ENCODE data around the gene TADA3. TPM values are rescaled to one million over a fixed set of nuclear protein-coding genes. Genes with fewer than 3 reads are reported as not detected.

TADA3 gene
- total RNA-seq, 1 donor from 2014 or later: 58.9 TPM

DNA sequence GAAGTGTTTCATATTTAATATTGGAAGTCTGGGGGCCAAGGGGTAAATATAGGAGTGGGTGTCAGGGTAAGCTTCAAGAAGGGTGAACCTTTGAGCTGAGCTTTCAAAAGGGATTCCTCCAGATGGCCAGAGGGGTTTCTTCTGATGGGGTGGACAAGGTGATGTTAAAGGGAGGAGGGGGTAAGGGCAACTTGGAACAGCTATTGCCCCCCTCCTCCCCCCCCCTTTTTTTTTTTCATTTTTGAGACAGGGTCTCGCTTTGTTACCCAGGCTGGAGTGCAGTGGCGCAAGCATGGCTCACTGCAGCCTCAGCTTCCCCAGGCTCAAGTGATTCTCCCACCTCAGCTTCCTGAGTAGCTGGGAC, 15.7 kb upstream of the TADA3 start:
- peaks cover 0 to 42% of the 10 kb centered on the region in 2 donors for H3K36me3 ChIP-seq
- no peak for DNase-seq (ENCODE audit: extremely low spot score in 2 of 2)
- H3K27me3 ChIP-seq: no peaks in the 10 kb centered on the region
- no peak overlapping the region for H3K4me3 ChIP-seq
- H3K9me3 ChIP-seq: no peaks in the 10 kb centered on the region
- no peak overlapping the region for H3K27ac ChIP-seq
- H3K4me1 ChIP-seq: peaks cover 19% of the 10 kb centered on the region
- TF ChIP-seq POLR2AphosphoS5 (IDR thresholded peaks at IDR 0.05; ENCODE audit: insufficient read depth in 1 of 2, low read depth in 1 of 2) (no peak), POLR2A (IDR thresholded peaks at IDR 0.05) (no peak)
- TF ChIP-seq, protein P1, sequence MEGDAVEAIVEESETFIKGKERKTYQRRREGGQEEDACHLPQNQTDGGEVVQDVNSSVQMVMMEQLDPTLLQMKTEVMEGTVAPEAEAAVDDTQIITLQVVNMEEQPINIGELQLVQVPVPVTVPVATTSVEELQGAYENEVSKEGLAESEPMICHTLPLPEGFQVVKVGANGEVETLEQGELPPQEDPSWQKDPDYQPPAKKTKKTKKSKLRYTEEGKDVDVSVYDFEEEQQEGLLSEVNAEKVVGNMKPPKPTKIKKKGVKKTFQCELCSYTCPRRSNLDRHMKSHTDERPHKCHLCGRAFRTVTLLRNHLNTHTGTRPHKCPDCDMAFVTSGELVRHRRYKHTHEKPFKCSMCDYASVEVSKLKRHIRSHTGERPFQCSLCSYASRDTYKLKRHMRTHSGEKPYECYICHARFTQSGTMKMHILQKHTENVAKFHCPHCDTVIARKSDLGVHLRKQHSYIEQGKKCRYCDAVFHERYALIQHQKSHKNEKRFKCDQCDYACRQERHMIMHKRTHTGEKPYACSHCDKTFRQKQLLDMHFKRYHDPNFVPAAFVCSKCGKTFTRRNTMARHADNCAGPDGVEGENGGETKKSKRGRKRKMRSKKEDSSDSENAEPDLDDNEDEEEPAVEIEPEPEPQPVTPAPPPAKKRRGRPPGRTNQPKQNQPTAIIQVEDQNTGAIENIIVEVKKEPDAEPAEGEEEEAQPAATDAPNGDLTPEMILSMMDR (IDR thresholded peaks at IDR 0.05): no peak
- intact Hi-C loops (cut with DNase I): loop anchor here (10.0 kb wide), 1 partner anchor 127 kb away; the partner anchor contains the start of gene CRELD1

DNA sequence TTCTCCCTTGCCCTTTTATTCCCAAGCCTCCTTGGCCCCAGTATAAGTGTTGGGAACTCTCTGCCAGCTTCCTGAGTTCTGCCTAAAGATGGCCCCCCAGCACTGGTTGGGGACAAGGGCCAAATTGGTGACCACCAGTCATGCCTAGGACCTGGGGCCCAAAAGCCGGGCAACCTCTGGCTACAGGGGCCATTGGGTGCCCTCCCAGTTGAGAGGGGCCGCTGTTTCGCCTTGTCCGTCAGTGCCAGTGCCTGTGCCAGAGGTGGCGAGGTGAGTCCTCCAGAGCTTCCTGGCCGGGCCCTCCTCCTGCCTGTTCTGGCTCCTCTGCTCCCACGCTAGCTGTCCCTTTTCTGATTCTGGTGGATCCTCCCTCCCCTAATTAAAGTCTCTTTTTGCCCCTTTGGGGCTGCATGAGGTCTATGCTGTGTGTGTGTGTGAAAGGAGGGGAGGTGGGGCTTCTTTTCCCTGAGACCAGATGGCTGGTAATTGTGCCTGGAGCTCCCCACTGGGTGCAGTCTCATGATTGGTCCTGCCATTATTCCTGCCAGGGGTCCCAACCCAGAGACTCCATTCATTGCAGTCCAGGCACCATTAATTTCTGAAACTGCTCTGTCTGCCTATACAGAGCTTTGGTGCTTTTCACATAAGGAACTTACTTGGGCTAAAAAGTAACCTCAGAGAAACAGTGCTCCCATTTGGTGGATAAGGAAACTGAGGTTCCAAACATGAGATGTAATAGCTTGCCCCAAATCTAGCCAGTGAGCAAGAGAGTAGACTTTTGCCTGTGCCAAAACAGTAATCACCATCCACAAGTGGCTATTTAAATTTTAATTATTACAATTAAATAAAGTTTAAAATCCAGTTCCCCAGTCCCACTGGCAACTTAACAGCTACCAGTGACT, 14.7 kb upstream of the TADA3 start:
- Histone ChIP-seq H3K27me3 (no peaks in the 10 kb centered on the region), H3K4me3 (no peak overlapping the region), H3K27ac (no peak overlapping the region), H3K9me3 (no peaks in the 10 kb centered on the region), H3K36me3 (peaks cover 0 to 46% of the 10 kb centered on the region in 2 donors), H3K4me1 (peaks cover 19% of the 10 kb centered on the region)
- TF ChIP-seq, protein P1 (IDR thresholded peaks at IDR 0.05): no peak
- TF ChIP-seq POLR2AphosphoS5 (IDR thresholded peaks at IDR 0.05; ENCODE audit: insufficient read depth in 1 of 2, low read depth in 1 of 2) (no peak), POLR2A (IDR thresholded peaks at IDR 0.05) (no peak)
- DNase-seq (ENCODE audit: extremely low spot score in 2 of 2): no peak
- intact Hi-C loops (cut with DNase I): loop anchor here (10.0 kb wide), 1 partner anchor 128 kb away; the partner anchor contains the start of gene CRELD1

- Histone ChIP-seq H3K27me3 (no peaks in the 10 kb centered on the region), H3K4me1 (peaks cover 18% of the 10 kb centered on the region), H3K4me3 (no peak overlapping the region), H3K9me3 (no peaks in the 10 kb centered on the region), H3K27ac (no peak overlapping the region), H3K36me3 (peaks cover 5 to 54% of the 10 kb centered on the region in 2 donors)
- intact Hi-C loops (cut with DNase I): loop anchor here (10.0 kb wide), 1 partner anchor 129 kb away; the partner anchor contains the start of gene CRELD1
- DNase-seq (ENCODE audit: extremely low spot score in 2 of 2): no peak
- TF ChIP-seq, protein P1 (IDR thresholded peaks at IDR 0.05): no peak
- TF ChIP-seq POLR2A (IDR thresholded peaks at IDR 0.05): no peak
- no peak for TF ChIP-seq POLR2AphosphoS5 (IDR thresholded peaks at IDR 0.05; ENCODE audit: insufficient read depth in 1 of 2, low read depth in 1 of 2)
These were observed 13.9 kb upstream of the TADA3 start for GRCh38 chr3:9806137-9806536.

- Histone ChIP-seq H3K9me3 (no peaks in the 10 kb centered on the region), H3K27ac (no peak overlapping the region), H3K36me3 (peaks cover 6 to 65% of the 10 kb centered on the region in 2 donors), H3K4me3 (no peak overlapping the region), H3K4me1 (peaks cover 8% of the 10 kb centered on the region), H3K27me3 (no peaks in the 10 kb centered on the region)
- DNase-seq (ENCODE audit: extremely low spot score in 2 of 2): no peak
- intact Hi-C loops (cut with DNase I): loop anchor here (10.0 kb wide), 1 partner anchor 130 kb away; the partner anchor contains the start of gene CRELD1
- TF ChIP-seq POLR2A (IDR thresholded peaks at IDR 0.05) (no peak), POLR2AphosphoS5 (IDR thresholded peaks at IDR 0.05; ENCODE audit: insufficient read depth in 1 of 2, low read depth in 1 of 2) (no peak)
- TF ChIP-seq, protein P1 (IDR thresholded peaks at IDR 0.05): no peak
These were observed 12.7 kb upstream of the TADA3 start for GRCh38 chr3:9804996-9805395.

All from vagina (tissue), 2 donors.